Natural killer cell treated with Interleukin-12 subunit alpha and Interleukin-12 subunit beta and Interleukin-15 and Interleukin-18, amount 100 ng/mL, for 72 hours (primary cell): Measurements from ENCODE around the gene KRTAP10-2. TPM values are rescaled to one million over a fixed set of nuclear protein-coding genes. Genes with fewer than 3 reads are reported as not detected.

Source experiments
- ATAC-seq, 2 donors: fragments of 150-1000 bp; cut with Tn5 transposase in 1 of 2; sonication (Bioruptor Pico), chemical (Tn5 transposase) in 1 of 2; 2 replicates each; pipeline ENCODE4 v1.10.0; 2021
- DNase-seq: peaks from one replicate; pipeline ENCODE4 v3.0.0; 2022; ENCODE audit warnings: low spot score
- H3K27ac Mint-ChIP-seq, 2 donors: 1 replicate in 1 of 2; 2 replicates in 1 of 2; pipeline ENCODE4 v1.8.0; 2022; ENCODE audit warnings: mixed read lengths in 2 of 2, mild to moderate bottlenecking in 1 of 2, moderate library complexity in 1 of 2
- H3K27me3 Mint-ChIP-seq, 2 donors: 1 replicate in 1 of 2; 2 replicates in 1 of 2; pipeline ENCODE4 v1.8.0; 2022; ENCODE audit warnings: mixed read lengths in 2 of 2
- H3K36me3 Mint-ChIP-seq: one replicate; pipeline ENCODE4 v1.8.0; 2022; ENCODE audit warnings: mixed read lengths
- H3K4me1 Mint-ChIP-seq, 2 donors: 1 replicate in 1 of 2; 2 replicates in 1 of 2; pipeline ENCODE4 v1.8.0; 2022; ENCODE audit warnings: low read depth in 2 of 2, mixed read lengths in 2 of 2, mild to moderate bottlenecking in 1 of 2
- H3K4me3 Mint-ChIP-seq: one replicate; pipeline ENCODE4 v1.8.0; 2022; ENCODE audit warnings: mixed read lengths
- H3K9me3 Mint-ChIP-seq: 2 replicates; pipeline ENCODE4 v1.8.0; 2022; ENCODE audit warnings: mixed read lengths
- total RNA-seq, 2 donors: library from RNA; stranded (reverse); gene quantifications; one replicate each; pipeline ENCODE4 v1.2.3, GENCODE V29; 2022

The KRTAP10-2 gene
- total RNA-seq, 2 donors from 2014 or later, result not detected

- peak; percentile 41 to 46 for ATAC-seq
- Mint-ChIP-seq H3K27me3 (peaks cover 0 to 8% of the 10 kb centered on the region in 2 donors), H3K4me3 (no peak overlapping the region), H3K9me3 (peaks cover 12% of the 10 kb centered on the region), H3K27ac (no peak overlapping the region), H3K4me1 (peaks cover 10 to 24% of the 10 kb centered on the region in 2 donors), H3K36me3 (peaks cover 21% of the 10 kb centered on the region)
- no peak for DNase-seq
Observed at GRCh38 chr21:44549525-44550211, 1.6 kb downstream of the KRTAP10-2 start.

GRCh38 chr21:44548922-44549321, 2.4 kb downstream of the KRTAP10-2 start:
- Mint-ChIP-seq H3K36me3 (peaks cover 21% of the 10 kb centered on the region), H3K27ac (no peak overlapping the region), H3K9me3 (peaks cover 12% of the 10 kb centered on the region), H3K4me1 (peaks cover 10 to 24% of the 10 kb centered on the region in 2 donors), H3K4me3 (no peak overlapping the region), H3K27me3 (peaks cover 0 to 7% of the 10 kb centered on the region in 2 donors)
- ATAC-seq (no peak), DNase-seq (no peak)

- no peak for DNase-seq
- peaks cover 12% of the 10 kb centered on the region for H3K9me3 Mint-ChIP-seq
- H3K27ac Mint-ChIP-seq, result no peak overlapping the region
- peaks cover 10 to 24% of the 10 kb centered on the region in 2 donors for H3K4me1 Mint-ChIP-seq
- ATAC-seq, result no peak
- peaks cover 0 to 7% of the 10 kb centered on the region in 2 donors for H3K27me3 Mint-ChIP-seq
- no peak overlapping the region for H3K4me3 Mint-ChIP-seq
- peaks cover 21% of the 10 kb centered on the region for H3K36me3 Mint-ChIP-seq
Observed at GRCh38 chr21:44548381-44548780, 2.9 kb downstream of the KRTAP10-2 start.

DNA sequence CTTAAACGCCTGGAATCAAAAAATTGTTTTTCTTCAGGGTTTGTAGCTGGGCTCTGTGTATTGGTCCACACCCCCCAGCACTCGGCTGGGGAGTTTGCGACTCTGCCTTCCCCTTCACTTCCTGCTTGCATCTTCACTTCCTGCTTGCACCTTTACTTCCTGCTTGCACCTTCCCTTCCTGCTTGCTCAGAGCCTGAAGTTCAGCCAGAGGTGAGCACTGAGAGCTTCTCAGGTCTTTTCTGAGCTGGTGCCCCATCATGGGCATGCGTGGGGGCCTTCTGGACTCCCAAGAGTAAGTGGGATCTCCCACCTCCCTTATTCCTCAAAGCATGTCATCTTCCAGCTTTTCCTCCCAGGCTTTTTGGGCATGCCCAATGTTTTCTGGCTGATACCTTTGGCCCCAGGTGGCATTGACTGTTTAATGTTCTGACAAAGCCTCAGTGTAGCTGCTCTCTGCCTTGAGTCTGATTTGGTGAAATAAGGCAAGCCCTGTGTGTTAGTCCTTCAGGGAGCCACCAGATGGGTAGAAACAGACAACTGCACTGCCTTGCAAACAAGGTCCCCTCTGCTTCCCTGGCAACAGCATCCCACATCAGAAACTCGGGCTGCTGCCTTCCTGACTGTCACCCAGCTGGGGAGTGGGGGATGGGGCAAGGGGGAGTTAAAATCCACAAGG, 3.5 kb downstream of the KRTAP10-2 start:
- H3K27ac Mint-ChIP-seq, result peak overlapping the region; percentile 70 to 87
- peaks cover 21% of the 10 kb centered on the region for H3K36me3 Mint-ChIP-seq
- peaks cover 12% of the 10 kb centered on the region for H3K9me3 Mint-ChIP-seq
- H3K4me3 Mint-ChIP-seq, result peak overlapping the region; percentile 64
- ATAC-seq, result peak in 1 of 2 donors; percentile 64
- H3K27me3 Mint-ChIP-seq, result peaks cover 0 to 7% of the 10 kb centered on the region in 2 donors
- no peak for DNase-seq
- peaks cover 10 to 24% of the 10 kb centered on the region in 2 donors for H3K4me1 Mint-ChIP-seq

GRCh38 chr21:44544566-44544965, 6.7 kb downstream of the KRTAP10-2 start:
- peaks cover 0 to 13% of the 10 kb centered on the region in 2 donors for H3K27me3 Mint-ChIP-seq
- H3K9me3 Mint-ChIP-seq, result peaks cover 12% of the 10 kb centered on the region
- H3K4me3 Mint-ChIP-seq, result no peak overlapping the region
- H3K36me3 Mint-ChIP-seq, result peaks cover 21% of the 10 kb centered on the region
- no peak for DNase-seq
- no peak overlapping the region for H3K27ac Mint-ChIP-seq
- ATAC-seq, result no peak
- peaks cover 10 to 20% of the 10 kb centered on the region in 2 donors for H3K4me1 Mint-ChIP-seq

DNA sequence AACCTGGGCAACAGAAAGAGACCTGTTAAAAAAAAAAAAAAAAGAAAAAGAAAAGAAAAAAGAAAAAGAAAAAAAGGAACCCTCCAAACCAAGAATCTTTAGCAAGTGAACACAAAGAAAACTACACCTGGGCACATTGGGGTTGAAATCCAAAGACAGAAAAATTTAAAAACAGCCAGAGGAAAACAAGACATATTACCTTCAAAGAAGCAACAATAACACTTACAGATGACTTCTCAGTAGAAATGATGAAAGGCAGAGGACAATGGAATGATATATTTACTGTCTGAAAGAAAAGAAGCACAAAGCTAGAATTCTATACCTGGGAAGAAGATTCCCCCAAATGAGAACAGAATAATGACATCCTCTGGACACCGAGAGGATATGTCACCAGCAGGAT, 8.6 kb downstream of the KRTAP10-2 start:
- Mint-ChIP-seq H3K4me1 (peaks cover 8 to 10% of the 10 kb centered on the region in 2 donors), H3K9me3 (peaks cover 12% of the 10 kb centered on the region), H3K27ac (no peak overlapping the region), H3K36me3 (peaks cover 18% of the 10 kb centered on the region), H3K27me3 (peaks cover 5 to 6% of the 10 kb centered on the region in 2 donors), H3K4me3 (no peak overlapping the region)
- no peak for ATAC-seq
- DNase-seq, result no peak

DNA sequence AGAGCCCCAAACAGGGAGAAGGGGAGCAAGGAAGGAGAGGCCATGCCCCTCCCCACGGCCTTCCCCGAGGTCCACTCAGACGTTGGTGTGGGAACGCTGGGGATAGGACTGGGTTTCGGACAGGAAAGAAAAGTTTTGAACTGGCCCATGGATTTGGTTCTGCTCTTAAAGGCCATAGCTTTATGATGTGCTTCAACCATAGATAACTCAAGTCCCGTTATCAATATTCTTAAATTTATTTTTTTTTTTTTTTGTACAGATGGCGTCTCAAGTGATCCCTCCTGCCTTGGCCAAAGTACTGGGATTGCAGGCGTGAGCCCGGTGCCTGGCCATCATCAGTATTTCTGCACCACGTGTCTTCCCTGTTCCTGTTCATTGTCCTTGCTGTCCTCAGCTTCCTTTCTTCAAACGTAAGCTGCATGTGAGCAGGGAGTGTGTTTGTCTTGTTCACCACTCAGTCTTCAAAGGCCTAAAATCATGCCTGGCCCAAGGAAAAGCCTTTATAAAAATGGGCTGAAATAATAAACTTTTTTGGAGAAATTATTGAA, 10.5 kb downstream of the KRTAP10-2 start:
- Mint-ChIP-seq H3K27ac (no peak overlapping the region), H3K27me3 (peaks cover 5 to 6% of the 10 kb centered on the region in 2 donors), H3K4me3 (no peak overlapping the region), H3K4me1 (no peaks in the 10 kb centered on the region), H3K9me3 (peaks cover 4% of the 10 kb centered on the region), H3K36me3 (peaks cover 5% of the 10 kb centered on the region)
- DNase-seq, result no peak
- ATAC-seq, result no peak

DNA sequence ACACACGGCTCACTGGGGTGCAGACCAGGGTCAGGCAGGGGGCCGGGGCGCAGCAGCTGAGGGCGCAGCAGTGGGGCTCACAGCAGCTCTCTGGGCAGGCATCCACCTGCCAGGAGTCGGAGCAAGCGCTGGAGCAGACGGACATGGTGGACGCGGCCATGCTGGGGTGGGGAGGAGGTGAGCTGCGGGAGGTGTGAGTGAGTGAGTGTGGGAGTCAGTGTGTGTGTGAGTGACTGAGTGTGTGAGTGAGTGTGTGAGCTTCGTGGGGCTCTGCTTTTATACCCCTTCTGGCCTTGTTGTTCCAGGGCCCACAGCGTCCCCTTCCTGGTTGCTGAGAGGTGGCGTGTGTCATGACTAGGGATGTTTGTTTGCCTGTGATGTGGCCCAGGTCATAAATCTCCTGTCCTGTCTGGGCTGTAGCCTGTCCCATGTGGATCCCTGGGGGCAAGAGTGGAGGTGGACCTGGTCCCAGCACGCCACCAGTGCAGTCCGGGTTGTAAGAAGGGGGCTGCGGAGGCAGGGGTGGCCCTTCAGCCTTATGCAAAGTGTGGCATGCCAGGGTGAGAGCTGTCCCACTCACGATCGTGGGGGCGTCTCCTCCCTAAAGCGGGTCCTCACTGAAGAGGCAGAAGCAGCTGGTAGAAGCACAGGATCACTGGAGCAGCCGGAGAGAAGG, 11.2 kb downstream of the KRTAP10-2 start, which contains the start of gene KRTAP10-1:
KRTAP10-1 (minus strand) TSS at position 205 of the 676 bp plus-strand sequence; CDS start at position 160, 45 bp downstream.
- DNase-seq (no peak), ATAC-seq (peak; percentile 24 to 36)
- Mint-ChIP-seq H3K9me3 (no peaks in the 10 kb centered on the region), H3K27ac (no peak within 1 kb of the TSS), H3K4me1 (no peaks in the 10 kb centered on the region), H3K27me3 (peaks cover 5 to 6% of the 10 kb centered on the region in 2 donors), H3K4me3 (no peak within 1 kb of the TSS), H3K36me3 (no peaks in the 10 kb centered on the region)

DNA sequence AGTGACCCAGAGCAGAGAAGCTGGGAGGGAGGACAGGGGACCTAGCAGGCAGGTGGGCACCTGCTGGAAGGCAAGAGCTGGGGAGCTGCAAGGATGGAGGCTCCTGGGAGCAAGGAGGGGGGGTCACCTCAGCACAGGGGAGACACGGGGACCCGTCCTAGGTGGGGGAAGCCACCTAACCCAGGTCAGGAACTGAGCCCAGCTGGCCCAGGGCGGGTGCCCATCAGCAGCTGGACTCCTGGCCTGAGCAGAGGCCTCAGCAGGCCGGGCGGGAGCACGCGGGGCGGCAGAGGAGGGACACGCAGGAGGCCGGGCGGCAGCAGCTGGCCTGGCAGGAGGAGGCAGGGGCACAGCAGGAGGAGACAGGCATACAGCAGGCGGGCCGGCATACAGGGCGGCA, 12.3 kb downstream of the KRTAP10-2 start:
- H3K4me3 Mint-ChIP-seq, result no peak overlapping the region
- ATAC-seq, result peak in 1 of 2 donors; percentile 4
- no peaks in the 10 kb centered on the region for H3K36me3 Mint-ChIP-seq
- H3K27me3 Mint-ChIP-seq, result peaks cover 5 to 6% of the 10 kb centered on the region in 2 donors
- no peaks in the 10 kb centered on the region for H3K4me1 Mint-ChIP-seq
- H3K9me3 Mint-ChIP-seq, result no peaks in the 10 kb centered on the region
- no peak for DNase-seq
- H3K27ac Mint-ChIP-seq, result no peak overlapping the region

- DNase-seq, result no peak
- Mint-ChIP-seq H3K27me3 (peaks cover 5 to 6% of the 10 kb centered on the region in 2 donors), H3K4me1 (no peaks in the 10 kb centered on the region), H3K36me3 (no peaks in the 10 kb centered on the region), H3K4me3 (no peak overlapping the region), H3K9me3 (no peaks in the 10 kb centered on the region), H3K27ac (no peak overlapping the region)
- peak; percentile 28 to 50 for ATAC-seq
Observed at GRCh38 chr21:44537930-44538911, 13.1 kb downstream of the KRTAP10-2 start.

- Mint-ChIP-seq H3K36me3 (no peaks in the 10 kb centered on the region), H3K9me3 (no peaks in the 10 kb centered on the region), H3K4me3 (no peak overlapping the region), H3K27ac (no peak overlapping the region), H3K4me1 (no peaks in the 10 kb centered on the region), H3K27me3 (peaks cover under 1 to 5% of the 10 kb centered on the region in 2 donors)
- ATAC-seq (no peak), DNase-seq (peak; percentile 31)
Observed at GRCh38 chr21:44535963-44536362, 15.3 kb downstream of the KRTAP10-2 start.

- Mint-ChIP-seq H3K4me3 (no peak overlapping the region), H3K4me1 (peaks cover 0 to 2% of the 10 kb centered on the region in 2 donors), H3K36me3 (no peaks in the 10 kb centered on the region), H3K9me3 (no peaks in the 10 kb centered on the region), H3K27ac (no peak overlapping the region), H3K27me3 (peaks cover 0 to 5% of the 10 kb centered on the region in 2 donors)
- ATAC-seq (no peak), DNase-seq (no peak)
Observed at GRCh38 chr21:44534688-44535087, 16.6 kb downstream of the KRTAP10-2 start.
